Endodermal cell (in vitro differentiated cells): ENCODE results near the gene LCE1F. TPM values are rescaled to one million over a fixed set of nuclear protein-coding genes. Genes with fewer than 3 reads are reported as not detected.

Experiments used
- DNase-seq: peaks from one replicate; pipeline ENCODE4 v3.0.0-alpha.2; 2017
- H3K27ac ChIP-seq: 2 replicates; pipeline ENCODE4 v1.5.1; 2013; ENCODE audit warnings: mild to moderate bottlenecking, low read depth, low read length, moderate library complexity
- H3K27me3 ChIP-seq: 2 replicates; pipeline ENCODE4 v1.6.1; 2013; ENCODE audit warnings: mild to moderate bottlenecking, low read length, moderate library complexity; ENCODE audit not compliant: insufficient read depth, control insufficient read depth, poor library complexity, severe bottlenecking
- H3K36me3 ChIP-seq: 2 replicates; pipeline ENCODE4 v1.7.0; 2013; ENCODE audit warnings: mild to moderate bottlenecking, low read length, moderate library complexity; ENCODE audit not compliant: control insufficient read depth, insufficient read depth
- H3K4me1 ChIP-seq: one replicate; pipeline ENCODE4 v1.7.0; 2013; ENCODE audit warnings: low read length; ENCODE audit not compliant: control insufficient read depth, insufficient read depth
- H3K4me3 ChIP-seq: 2 replicates; pipeline ENCODE4 v1.5.1; 2013; ENCODE audit warnings: mild to moderate bottlenecking, low read length, moderate library complexity
- H3K9ac ChIP-seq: 2 replicates; pipeline ENCODE4 v1.6.1; 2013; ENCODE audit warnings: mild to moderate bottlenecking, low read length, moderate library complexity; ENCODE audit not compliant: poor library complexity, severe bottlenecking; ENCODE audit errors: extremely low read depth
- H3K9me3 ChIP-seq: 2 replicates; pipeline ENCODE4 v1.6.1; 2013; ENCODE audit warnings: mild to moderate bottlenecking, low read length, moderate library complexity; ENCODE audit not compliant: control insufficient read depth
- H3K27ac Mint-ChIP-seq: 2 replicates; pipeline ENCODE4 v1.8.0; 2020; ENCODE audit warnings: mixed read lengths
- H3K27me3 Mint-ChIP-seq: 2 replicates; pipeline ENCODE4 v1.8.0; 2021; ENCODE audit warnings: mild to moderate bottlenecking, mixed read lengths; ENCODE audit not compliant: insufficient read depth
- H3K36me3 Mint-ChIP-seq: 2 replicates; pipeline ENCODE4 v1.8.0; 2020; ENCODE audit warnings: low read depth, mixed read lengths
- H3K4me1 Mint-ChIP-seq: 2 replicates; pipeline ENCODE4 v1.8.0; 2020; ENCODE audit warnings: mixed read lengths
- H3K4me3 Mint-ChIP-seq: 2 replicates; pipeline ENCODE4 v1.8.0; 2020; ENCODE audit warnings: mild to moderate bottlenecking, moderate library complexity, mixed read lengths
- H3K9me3 Mint-ChIP-seq: 2 replicates; pipeline ENCODE4 v1.8.0; 2020; ENCODE audit warnings: mild to moderate bottlenecking, mixed read lengths
- CTCF ChIP-seq: fragments of 200-600 bp; sonication (generic); conservative IDR thresholded peaks from 2 replicates; pipeline ENCODE4 v1.5.0; 2021; ENCODE audit warnings: antibody characterized with exemption, mild to moderate bottlenecking
- WGBS, 2 experiments: methylation state at CpG; one replicate each; pipeline versions ENCODE4 v1.1.5 to v1.1.7; 2013; ENCODE audit warnings: missing lambda C conversion rate in 2 of 2, mixed read lengths in 1 of 2; ENCODE audit not compliant: insufficient coverage in 1 of 2, insufficient read length in 1 of 2; 5-methylcytosine and 5-hydroxymethylcytosine counted together
- total RNA-seq, 2 donors: library from RNA; stranded (reverse); fragmentation: NEBNext Ultra II Directional in 1 of 2; extraction: Animal tissue kit (Norgen Biotek cat#: 25700) in 1 of 2; gene quantifications; 2 replicates in 1 of 2; 3 replicates in 1 of 2; pipeline ENCODE4 v1.2.1, GENCODE V29; 2021

LCE1F gene
- total RNA-seq, 2 donors from 2014 or later = not detected

GRCh38 chr1:152735648-152736047 is 39.3 kb upstream of the LCE1F start:
- Mint-ChIP-seq H3K27me3 (no peaks in the 10 kb centered on the region), H3K9me3 (peaks cover 83% of the 10 kb centered on the region), H3K36me3 (no peaks in the 10 kb centered on the region), H3K27ac (no peak overlapping the region), H3K4me3 (no peak overlapping the region), H3K4me1 (no peaks in the 10 kb centered on the region)
- no peak for TF ChIP-seq CTCF
- Histone ChIP-seq H3K4me3 (no peak overlapping the region), H3K27me3 (no peaks in the 10 kb centered on the region), H3K4me1 (no peaks in the 10 kb centered on the region), H3K36me3 (no peaks in the 10 kb centered on the region), H3K27ac (no peak overlapping the region), H3K9ac (no peak overlapping the region), H3K9me3 (peaks cover 72% of the 10 kb centered on the region)
- 52% methylated on average over 1 of the region's 1 CpG; no CpG with 5 or more reads in 1 of the 2 experiments for WGBS, 2 experiments
- DNase-seq = no peak

DNA sequence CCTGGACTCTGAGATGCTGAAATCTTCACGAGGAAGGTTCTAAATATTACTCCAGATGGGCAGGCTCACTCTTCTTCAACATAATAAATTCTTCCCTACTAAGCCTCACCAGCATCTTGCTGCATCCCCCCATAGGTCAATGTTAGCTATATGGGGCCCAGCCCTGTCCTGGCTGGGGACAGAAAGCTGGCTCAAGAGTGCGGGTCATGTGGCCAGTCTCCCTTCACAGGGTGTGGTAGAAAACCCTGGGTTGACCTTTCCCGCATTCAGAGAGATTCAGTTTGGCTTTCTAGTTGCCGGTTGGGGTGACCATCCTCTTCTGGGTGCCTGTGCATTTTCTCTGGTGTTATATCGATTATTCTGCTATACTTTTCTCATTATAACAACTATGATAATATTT is 36.9 kb upstream of the LCE1F start:
- no peaks in the 10 kb centered on the region for H3K4me1 ChIP-seq
- no peak for DNase-seq
- no peak overlapping the region for H3K9ac ChIP-seq
- Mint-ChIP-seq H3K9me3 (peaks cover 93% of the 10 kb centered on the region), H3K4me1 (no peaks in the 10 kb centered on the region), H3K4me3 (no peak overlapping the region), H3K36me3 (no peaks in the 10 kb centered on the region), H3K27ac (no peak overlapping the region), H3K27me3 (no peaks in the 10 kb centered on the region)
- no peaks in the 10 kb centered on the region for H3K27me3 ChIP-seq
- H3K36me3 ChIP-seq = no peaks in the 10 kb centered on the region
- WGBS, 2 experiments = 60% methylated on average over 4 of the region's 5 CpGs; no CpG with 5 or more reads in 1 of the 2 experiments
- H3K9me3 ChIP-seq = peaks cover 80% of the 10 kb centered on the region
- no peak overlapping the region for H3K27ac ChIP-seq
- no peak overlapping the region for H3K4me3 ChIP-seq
- TF ChIP-seq CTCF = no peak

DNA sequence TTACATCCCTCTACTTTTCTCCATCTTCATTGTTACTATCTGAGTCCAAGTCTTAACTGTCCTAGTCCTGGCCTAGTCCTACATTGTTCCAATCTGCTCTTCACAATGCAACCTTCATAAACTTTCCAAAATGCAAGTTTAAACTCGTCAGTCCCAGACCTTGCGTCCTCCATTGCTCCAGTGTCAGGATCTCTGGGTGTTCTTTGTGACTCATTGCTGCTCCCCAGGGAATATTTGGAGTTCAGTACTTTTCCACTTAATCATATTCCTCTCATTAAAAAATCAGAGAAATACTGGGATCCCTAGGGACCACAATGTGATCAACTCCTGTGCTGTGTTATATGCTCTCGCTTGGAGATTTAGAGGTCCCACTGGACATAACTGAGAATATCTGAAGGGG is 35.1 kb upstream of the LCE1F start:
- H3K27me3 ChIP-seq = no peaks in the 10 kb centered on the region
- no peak overlapping the region for H3K4me3 ChIP-seq
- Mint-ChIP-seq H3K4me1 (no peaks in the 10 kb centered on the region), H3K36me3 (no peaks in the 10 kb centered on the region), H3K27ac (no peak overlapping the region), H3K9me3 (peaks cover 94% of the 10 kb centered on the region), H3K27me3 (no peaks in the 10 kb centered on the region), H3K4me3 (no peak overlapping the region)
- no peaks in the 10 kb centered on the region for H3K36me3 ChIP-seq
- no peak overlapping the region for H3K9ac ChIP-seq
- no peak overlapping the region for H3K27ac ChIP-seq
- no peaks in the 10 kb centered on the region for H3K4me1 ChIP-seq
- WGBS, 2 experiments = 69 to 90% methylated on average over 2 to 3 of the region's 3 CpGs
- peaks cover 81% of the 10 kb centered on the region for H3K9me3 ChIP-seq
- no peak for TF ChIP-seq CTCF
- no peak for DNase-seq
